Measurements from ENCODE around the gene KCNMA1.

KCNMA1 gene

GRCh38 chr10:77561991-77562390, 75.6 kb downstream of the KCNMA1 start:
- DNase-seq (ENCODE audit: low read depth in 2 of 3, low spot score in 2 of 3), result no peak

GRCh38 chr10:77560471-77560870, 77.1 kb downstream of the KCNMA1 start:
- DNase-seq (ENCODE audit: low read depth in 2 of 3, low spot score in 2 of 3), result no peak

DNA sequence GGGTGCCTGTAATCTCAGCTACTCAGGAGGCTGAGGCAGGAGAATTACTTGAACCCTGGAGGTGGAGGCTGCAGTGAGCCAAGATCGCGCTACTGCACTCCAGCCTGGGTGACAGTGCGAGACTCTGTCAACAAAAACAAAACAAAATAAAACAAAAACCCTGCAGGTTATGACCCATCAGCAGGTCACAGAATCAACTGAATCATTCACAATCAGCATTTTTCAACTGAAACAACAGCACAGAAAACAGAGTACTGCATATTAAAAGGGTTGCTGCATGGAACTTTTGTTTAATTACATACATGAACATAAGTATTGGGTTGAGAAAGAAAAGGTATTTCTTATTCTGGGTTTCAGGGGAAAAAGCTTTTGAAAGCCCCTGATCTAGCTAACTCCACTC, 77.6 kb downstream of the KCNMA1 start:
- no peak for DNase-seq (ENCODE audit: low read depth in 2 of 3, low spot score in 2 of 3)

DNA sequence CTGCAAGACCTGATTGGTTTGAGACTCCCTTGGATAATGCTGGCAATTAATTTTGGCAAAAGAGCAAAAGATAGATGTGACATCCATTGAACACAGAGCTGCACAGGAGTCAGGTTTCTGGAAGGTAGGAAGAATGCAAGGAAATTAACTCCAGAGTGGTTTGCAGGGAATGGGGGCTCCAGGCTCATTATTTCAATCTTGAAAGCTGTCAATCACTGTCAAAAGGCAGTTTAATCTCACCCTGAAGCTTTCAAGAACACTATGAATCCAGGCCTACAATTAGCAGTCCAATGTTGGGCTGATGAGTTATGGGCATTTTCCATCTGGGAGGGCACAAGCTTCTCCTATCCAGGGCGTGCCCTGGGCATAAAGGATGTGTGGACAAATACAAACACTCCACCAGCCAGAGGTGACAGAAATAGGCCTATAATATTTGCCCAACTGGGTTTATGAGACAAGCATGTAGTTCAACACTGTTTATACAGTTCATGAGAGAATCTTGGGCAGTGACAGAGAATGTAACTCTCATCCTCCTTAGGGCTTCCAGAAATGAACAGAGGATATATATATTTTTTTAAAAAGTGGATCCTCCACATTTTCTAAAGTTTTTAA, 80.5 kb downstream of the KCNMA1 start:
- DNase-seq (ENCODE audit: low read depth in 2 of 3, low spot score in 2 of 3), result no peak

GRCh38 chr10:77555591-77556212, 81.9 kb downstream of the KCNMA1 start:
- DNase-seq (ENCODE audit: low read depth in 2 of 3, low spot score in 2 of 3), result no peak

DNA sequence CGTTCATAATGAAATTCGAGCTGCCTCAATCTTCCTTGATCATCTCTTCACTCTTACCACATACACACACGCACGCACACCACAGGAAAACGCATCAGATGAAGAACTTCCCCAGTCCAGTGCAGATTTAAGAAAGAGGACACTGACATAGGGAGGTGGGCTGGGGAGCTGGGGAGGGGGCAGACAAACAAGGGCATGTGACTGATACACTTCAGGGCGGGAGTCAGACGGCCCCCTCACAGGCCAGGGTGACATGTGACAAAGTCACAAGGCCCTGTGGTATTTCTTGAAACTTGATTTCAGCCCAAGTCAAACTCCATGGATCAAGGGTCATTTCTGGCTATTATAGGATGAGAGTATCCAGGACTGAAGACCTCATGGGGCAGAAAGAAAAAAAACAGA, 82.6 kb downstream of the KCNMA1 start:
- DNase-seq (ENCODE audit: low read depth in 2 of 3, low spot score in 2 of 3), result no peak

- no peak for DNase-seq (ENCODE audit: low read depth in 2 of 3, low spot score in 2 of 3)
Observed at GRCh38 chr10:77553966-77554365, 83.6 kb downstream of the KCNMA1 start.

- DNase-seq (ENCODE audit: low read depth in 2 of 3, low spot score in 2 of 3), result no peak
Observed at GRCh38 chr10:77553311-77553710, 84.3 kb downstream of the KCNMA1 start.

DNA sequence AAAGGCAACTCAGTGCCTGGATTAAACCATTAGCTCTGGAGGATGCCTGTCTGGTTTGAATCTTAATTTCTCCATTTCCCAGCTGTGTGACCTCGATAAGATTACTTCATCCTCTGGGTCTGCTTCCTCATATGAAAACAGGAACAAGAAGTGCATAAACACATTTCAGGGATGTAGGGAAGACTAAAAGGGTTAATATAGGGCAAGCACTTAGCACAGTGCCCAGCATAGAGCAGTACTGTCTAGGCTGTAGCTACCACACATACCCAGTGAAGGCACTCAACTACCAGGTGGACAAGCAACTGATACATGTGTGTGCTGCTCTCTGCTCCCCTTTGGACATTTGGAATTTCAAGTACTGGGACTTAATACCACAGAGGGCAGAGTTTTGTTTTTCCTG, 85.4 kb downstream of the KCNMA1 start:
- DNase-seq (ENCODE audit: low read depth in 2 of 3, low spot score in 2 of 3), result no peak

DNA sequence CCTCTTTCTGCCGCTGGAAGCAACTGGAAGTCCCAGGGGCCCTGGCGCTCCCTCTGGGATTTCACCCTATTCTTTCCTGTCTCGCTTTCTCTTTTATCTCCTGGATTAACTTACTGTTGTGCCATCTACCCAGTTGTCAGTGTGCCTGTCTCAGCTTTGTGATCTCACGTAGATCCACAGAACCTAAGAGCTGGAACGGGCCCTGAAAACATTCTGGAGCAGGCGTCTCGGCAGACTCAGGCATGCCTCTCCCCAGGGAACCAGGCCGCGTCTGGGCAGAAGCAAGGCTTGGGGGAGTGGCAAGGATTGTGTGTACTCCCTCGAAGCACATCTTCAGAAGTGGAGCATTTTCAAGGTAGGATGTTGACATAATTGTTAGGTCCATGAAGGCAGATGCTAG, 87.2 kb downstream of the KCNMA1 start:
- DNase-seq (ENCODE audit: low read depth in 2 of 3, low spot score in 2 of 3), result no peak

- no peak for DNase-seq (ENCODE audit: low read depth in 2 of 3, low spot score in 2 of 3)
Observed at GRCh38 chr10:77548671-77549070, 88.9 kb downstream of the KCNMA1 start.

- DNase-seq (ENCODE audit: low read depth in 2 of 3, low spot score in 2 of 3), result no peak
Observed at GRCh38 chr10:77548157-77548556, 89.5 kb downstream of the KCNMA1 start.

- DNase-seq (ENCODE audit: low read depth in 2 of 3, low spot score in 2 of 3), result no peak
Observed at GRCh38 chr10:77547307-77548050, 90.1 kb downstream of the KCNMA1 start.

DNA sequence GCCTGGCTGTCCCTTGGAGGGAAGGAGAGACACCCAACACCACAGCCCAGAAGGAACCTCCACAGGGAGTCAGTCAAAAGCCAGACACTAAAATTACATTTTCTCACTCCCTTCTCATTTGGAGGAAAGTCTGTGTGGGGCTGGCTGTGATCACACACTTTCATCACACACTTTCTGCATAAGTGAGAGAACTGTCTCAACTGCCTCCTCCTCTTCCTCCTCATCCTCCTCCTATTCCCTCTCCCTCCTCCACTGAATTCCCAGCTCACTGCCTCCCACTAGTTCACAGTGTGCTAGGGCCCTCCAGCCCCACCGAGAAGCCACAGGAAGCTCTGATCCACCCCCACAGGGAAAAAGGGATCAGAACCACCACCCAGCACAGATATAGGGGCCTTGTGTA, 91.6 kb downstream of the KCNMA1 start:
- DNase-seq (ENCODE audit: low read depth in 2 of 3, low spot score in 2 of 3), result no peak

DNA sequence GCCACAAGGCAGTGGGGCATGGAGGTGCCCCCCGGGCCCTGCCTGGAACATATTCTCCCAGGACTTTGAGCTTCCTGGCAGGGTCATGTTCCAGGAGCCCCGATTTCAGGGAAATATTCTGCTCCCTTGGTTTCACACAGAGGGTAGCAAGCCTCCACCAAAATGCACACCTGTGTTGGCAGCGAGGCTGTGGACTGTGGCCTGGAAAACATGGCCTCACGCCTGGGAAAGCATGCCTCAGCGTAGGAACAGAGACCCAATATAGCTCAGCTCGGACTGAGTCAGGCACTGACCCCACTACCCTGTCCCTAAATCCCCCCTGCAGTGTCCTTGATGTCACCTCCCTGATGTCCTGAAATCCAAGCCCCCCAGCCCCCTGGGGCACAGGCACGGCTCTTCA, 92.0 kb downstream of the KCNMA1 start:
- DNase-seq (ENCODE audit: low read depth in 2 of 3, low spot score in 2 of 3), result no peak

DNA sequence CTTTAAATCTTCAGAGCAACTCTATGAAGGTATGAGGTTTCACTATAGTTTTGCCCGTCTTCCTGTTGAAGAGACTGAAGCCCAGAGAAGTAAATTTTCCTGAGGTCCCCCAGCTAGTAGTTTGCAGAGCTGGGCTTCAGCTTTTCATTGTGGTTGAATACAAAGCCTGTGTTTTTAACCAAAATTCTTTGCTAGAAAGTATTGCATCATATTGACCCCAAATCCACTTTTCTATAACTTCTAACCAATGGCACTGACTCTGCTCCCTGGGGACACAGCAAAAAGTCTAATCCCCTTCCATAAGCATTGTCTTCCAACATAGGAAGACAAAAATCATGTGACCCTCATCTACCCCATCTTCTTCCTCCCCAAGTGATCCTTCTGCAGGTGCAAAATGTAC, 93.0 kb downstream of the KCNMA1 start:
- no peak for DNase-seq (ENCODE audit: low read depth in 2 of 3, low spot score in 2 of 3)

GRCh38 chr10:77542710-77543259, 94.8 kb downstream of the KCNMA1 start:
- no peak for DNase-seq (ENCODE audit: low read depth in 2 of 3, low spot score in 2 of 3)

DNA sequence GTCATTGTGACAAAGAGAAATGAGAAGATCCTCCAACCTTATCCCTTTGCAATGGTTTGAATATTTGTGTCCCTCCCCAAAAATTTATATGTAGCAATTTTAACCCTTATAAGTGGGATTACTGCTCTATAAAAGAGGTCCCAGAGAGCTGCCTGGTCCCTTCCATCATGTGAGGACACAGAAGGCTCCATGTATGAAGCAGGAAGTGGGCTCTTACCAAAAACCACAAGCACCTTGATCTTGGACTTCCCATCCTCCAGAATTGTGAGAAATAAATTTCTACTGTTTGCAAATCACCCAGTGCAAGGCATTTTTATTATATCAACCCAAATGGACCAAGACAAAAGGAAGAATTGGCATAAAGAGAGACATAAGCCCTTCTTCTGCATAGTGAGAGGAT, 95.7 kb downstream of the KCNMA1 start:
- no peak for DNase-seq (ENCODE audit: low read depth in 2 of 3, low spot score in 2 of 3)

DNA sequence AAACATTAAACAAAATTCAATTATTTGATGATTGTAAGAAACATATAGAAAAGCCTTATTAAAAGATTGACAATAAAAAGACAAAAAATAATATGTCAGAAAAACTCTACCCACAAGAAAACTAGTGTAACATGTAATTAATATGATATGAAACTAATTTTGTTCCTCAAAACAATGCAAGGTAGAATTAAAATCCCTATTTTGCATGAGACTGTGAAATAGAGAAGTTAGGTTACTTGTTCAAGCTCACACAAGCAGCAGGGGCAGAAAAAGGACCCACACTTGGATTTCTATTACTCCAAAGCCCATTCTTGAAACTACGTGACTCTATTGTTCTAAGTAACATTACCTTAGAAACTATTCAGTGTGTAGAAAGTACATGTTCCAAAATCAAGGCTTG, 96.4 kb downstream of the KCNMA1 start:
- DNase-seq (ENCODE audit: low read depth in 2 of 3, low spot score in 2 of 3), result no peak

GRCh38 chr10:77539147-77539935, 98.3 kb downstream of the KCNMA1 start:
- DNase-seq (ENCODE audit: low read depth in 2 of 3, low spot score in 2 of 3), result no peak

- DNase-seq (ENCODE audit: low read depth in 2 of 3, low spot score in 2 of 3), result no peak
Observed at GRCh38 chr10:77537720-77538373, 99.8 kb downstream of the KCNMA1 start.

Data from activated CD8-positive, alpha-beta memory T cell treated with anti-CD3 and anti-CD28 coated beads for 48 hours (primary cell).